ENCODE measurements around the gene CCDC172. TPM values are rescaled to one million over a fixed set of nuclear protein-coding genes. Genes with fewer than 3 reads are reported as not detected.

CCDC172 gene
- not detected in 2 replicates for total RNA-seq

- intact Hi-C loops (cut with micrococcal nuclease): no loop called here
Measured at GRCh38 chr10:116324227-116324950, at the start of gene CCDC172. TSS of gene CCDC172 (plus strand) at chr10:116324448. CDS start at chr10:116325012, 564 bp downstream.

GRCh38 chr10:116276981-116277380 is 47.3 kb upstream of the CCDC172 start:
- intact Hi-C loops (cut with micrococcal nuclease): loop anchor here (10.0 kb wide), 1 partner anchor 858 kb away; the partner anchor contains the start of gene VAX1

GRCh38 chr10:116278846-116279245 is 45.4 kb upstream of the CCDC172 start:
- intact Hi-C loops (cut with micrococcal nuclease): loop anchor here (10.0 kb wide), 1 partner anchor 856 kb away; the partner anchor contains the start of gene VAX1

- intact Hi-C loops (cut with micrococcal nuclease): no loop called here
Measured at GRCh38 chr10:116281775-116282174, 42.5 kb upstream of the CCDC172 start.

- intact Hi-C loops (cut with micrococcal nuclease): loop anchor here (5.0 kb wide), 2 partner anchors 489 to 1114 kb away; no protein-coding TSS in a partner anchor
Measured at GRCh38 chr10:116286626-116287200, 37.5 kb upstream of the CCDC172 start.

- intact Hi-C loops (cut with micrococcal nuclease): loop anchor here (5.0 kb wide), 2 partner anchors 491 to 1116 kb away; no protein-coding TSS in a partner anchor
Measured at GRCh38 chr10:116287906-116288501, 36.2 kb upstream of the CCDC172 start.

- intact Hi-C loops (cut with micrococcal nuclease): loop anchor here (5.0 kb wide), 2 partner anchors 492 to 1117 kb away; no protein-coding TSS in a partner anchor
Measured at GRCh38 chr10:116289652-116290051, 34.6 kb upstream of the CCDC172 start.

GRCh38 chr10:116292493-116292892 is 31.8 kb upstream of the CCDC172 start:
- intact Hi-C loops (cut with micrococcal nuclease): no loop called here

GRCh38 chr10:116296291-116296721 is 27.9 kb upstream of the CCDC172 start:
- intact Hi-C loops (cut with micrococcal nuclease): no loop called here

- intact Hi-C loops (cut with micrococcal nuclease): no loop called here
Measured at GRCh38 chr10:116298586-116298985, 25.7 kb upstream of the CCDC172 start.

GRCh38 chr10:116300542-116300941 is 23.7 kb upstream of the CCDC172 start:
- intact Hi-C loops (cut with micrococcal nuclease): no loop called here

- intact Hi-C loops (cut with micrococcal nuclease): no loop called here
Measured at GRCh38 chr10:116304923-116305322, 19.3 kb upstream of the CCDC172 start.

GRCh38 chr10:116306847-116307246 is 17.4 kb upstream of the CCDC172 start:
- intact Hi-C loops (cut with micrococcal nuclease): no loop called here

- intact Hi-C loops (cut with micrococcal nuclease): no loop called here
Measured at GRCh38 chr10:116307455-116307854, 16.8 kb upstream of the CCDC172 start.

- intact Hi-C loops (cut with micrococcal nuclease): no loop called here
Measured at GRCh38 chr10:116311016-116311415, 13.2 kb upstream of the CCDC172 start.

- intact Hi-C loops (cut with micrococcal nuclease): no loop called here
Measured at GRCh38 chr10:116311706-116312490, 12.3 kb upstream of the CCDC172 start.

- intact Hi-C loops (cut with micrococcal nuclease): no loop called here
Measured at GRCh38 chr10:116312548-116312947, 11.7 kb upstream of the CCDC172 start.

GRCh38 chr10:116316503-116316902 is 7.7 kb upstream of the CCDC172 start:
- intact Hi-C loops (cut with micrococcal nuclease): no loop called here

- intact Hi-C loops (cut with micrococcal nuclease): no loop called here
Measured at GRCh38 chr10:116324951-116325635, 845 bp downstream of the CCDC172 start.

- intact Hi-C loops (cut with micrococcal nuclease): no loop called here
Measured at GRCh38 chr10:116325987-116326386, 1.7 kb downstream of the CCDC172 start.

- intact Hi-C loops (cut with micrococcal nuclease): no loop called here
Measured at GRCh38 chr10:116329153-116329552, 4.9 kb downstream of the CCDC172 start.

All from T-helper 2 cell treated with Interferon-gamma antibody and Interleukin-4, amounts not matched to agents 100 ng/mL and 5 ng/mL, for 36 hours (primary cell).